SKM-1 treated with dmso at 0.1 percent for 144 hours (cell line): ENCODE results near the gene ELK4.

Experiments
- DNase-seq: peaks from one replicate; lab custom pipeline; 2025; ENCODE audit not compliant: unreplicated experiment; lab: John Stamatoyannopoulos, UW

ELK4 gene

GRCh38 chr1:205597691-205598314 lies 34.0 kb downstream of the ELK4 start:
- DNase-seq, result no peak

- no peak for DNase-seq
Measured at GRCh38 chr1:205596876-205597275, 34.9 kb downstream of the ELK4 start.

GRCh38 chr1:205595861-205596260 lies 36.0 kb downstream of the ELK4 start:
- no peak for DNase-seq

- DNase-seq, result no peak
Measured at GRCh38 chr1:205595435-205595834, 36.4 kb downstream of the ELK4 start.

- no peak for DNase-seq
Measured at GRCh38 chr1:205594846-205595245, 37.0 kb downstream of the ELK4 start.

GRCh38 chr1:205593967-205594366 lies 37.8 kb downstream of the ELK4 start:
- no peak for DNase-seq

GRCh38 chr1:205593532-205593931 lies 38.3 kb downstream of the ELK4 start:
- no peak for DNase-seq

- no peak for DNase-seq
Measured at GRCh38 chr1:205592443-205593003, 39.3 kb downstream of the ELK4 start.

- DNase-seq, result peak; percentile 94
Measured at GRCh38 chr1:205591522-205592351, 40.1 kb downstream of the ELK4 start.

- no peak for DNase-seq
Measured at GRCh38 chr1:205590777-205591513, 40.9 kb downstream of the ELK4 start.

- DNase-seq, result no peak
Measured at GRCh38 chr1:205590457-205590768, 41.4 kb downstream of the ELK4 start.

- no peak for DNase-seq
Measured at GRCh38 chr1:205589618-205590456, 42.0 kb downstream of the ELK4 start.

GRCh38 chr1:205589046-205589445 lies 42.8 kb downstream of the ELK4 start:
- no peak for DNase-seq

- peak; percentile 53 for DNase-seq
Measured at GRCh38 chr1:205588636-205589035, 43.2 kb downstream of the ELK4 start.

- DNase-seq, result no peak
Measured at GRCh38 chr1:205587581-205587980, 44.2 kb downstream of the ELK4 start.

- no peak for DNase-seq
Measured at GRCh38 chr1:205585835-205586785, 45.7 kb downstream of the ELK4 start.

- no peak for DNase-seq
Measured at GRCh38 chr1:205585169-205585834, 46.5 kb downstream of the ELK4 start.

GRCh38 chr1:205584732-205585131 lies 47.1 kb downstream of the ELK4 start:
- DNase-seq, result no peak

GRCh38 chr1:205583461-205584130 lies 48.2 kb downstream of the ELK4 start:
- DNase-seq, result no peak
